ENCODE results near the gene CAMK1G.

DNA sequence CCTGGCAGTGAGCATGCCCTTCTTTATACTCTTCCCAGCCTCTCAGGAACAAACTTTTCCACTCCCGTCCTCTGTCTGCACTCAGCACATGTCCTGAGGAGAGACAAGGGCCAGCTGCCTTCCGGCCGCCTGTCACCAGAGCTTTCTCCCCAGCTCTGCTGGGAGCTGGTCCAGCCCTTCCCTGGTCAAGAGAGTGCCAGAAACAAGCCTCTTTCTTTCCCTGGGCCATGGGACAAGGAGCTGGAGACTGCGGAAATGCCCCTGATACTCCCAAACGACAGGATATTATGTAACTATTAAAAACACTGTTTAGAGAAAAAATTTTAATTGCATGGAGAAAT is 58.3 kb downstream of the CAMK1G start:
- TF ChIP-seq, protein P1, sequence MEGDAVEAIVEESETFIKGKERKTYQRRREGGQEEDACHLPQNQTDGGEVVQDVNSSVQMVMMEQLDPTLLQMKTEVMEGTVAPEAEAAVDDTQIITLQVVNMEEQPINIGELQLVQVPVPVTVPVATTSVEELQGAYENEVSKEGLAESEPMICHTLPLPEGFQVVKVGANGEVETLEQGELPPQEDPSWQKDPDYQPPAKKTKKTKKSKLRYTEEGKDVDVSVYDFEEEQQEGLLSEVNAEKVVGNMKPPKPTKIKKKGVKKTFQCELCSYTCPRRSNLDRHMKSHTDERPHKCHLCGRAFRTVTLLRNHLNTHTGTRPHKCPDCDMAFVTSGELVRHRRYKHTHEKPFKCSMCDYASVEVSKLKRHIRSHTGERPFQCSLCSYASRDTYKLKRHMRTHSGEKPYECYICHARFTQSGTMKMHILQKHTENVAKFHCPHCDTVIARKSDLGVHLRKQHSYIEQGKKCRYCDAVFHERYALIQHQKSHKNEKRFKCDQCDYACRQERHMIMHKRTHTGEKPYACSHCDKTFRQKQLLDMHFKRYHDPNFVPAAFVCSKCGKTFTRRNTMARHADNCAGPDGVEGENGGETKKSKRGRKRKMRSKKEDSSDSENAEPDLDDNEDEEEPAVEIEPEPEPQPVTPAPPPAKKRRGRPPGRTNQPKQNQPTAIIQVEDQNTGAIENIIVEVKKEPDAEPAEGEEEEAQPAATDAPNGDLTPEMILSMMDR (IDR thresholded peaks at IDR 0.05), result no peak
- no peak for TF ChIP-seq ZFX (IDR thresholded peaks at IDR 0.05; ENCODE audit: borderline replicate concordance)
